Mucosa of descending colon (tissue), 3 donors: Measurements from ENCODE around the gene SH3BGR. TPM values are rescaled to one million over a fixed set of nuclear protein-coding genes. Genes with fewer than 3 reads are reported as not detected.
"Not testable (repeated sequence)": the region's sequence is repeated elsewhere in the genome, so short reads cannot be mapped to it uniquely, and the experiment has no call there.

Experiments
- ATAC-seq: fragments of 200-7000 bp; cut with Tn5 transposase; one replicate; pipeline ENCODE4 v1.9.1; 2020; ENCODE audit warnings: mild to moderate bottlenecking, moderate library complexity
- DNase-seq, 3 donors: peaks; one replicate each; pipeline ENCODE4 v3.0.0-alpha.2; 2020
- H3K36me3 ChIP-seq: fragments of 200-600 bp; one replicate; pipeline ENCODE4 v1.8.0; 2021; ENCODE audit warnings: low read depth, mild to moderate bottlenecking
- H3K4me1 ChIP-seq: fragments of 200-600 bp; one replicate; pipeline ENCODE4 v1.8.0; 2021; ENCODE audit warnings: low read depth, mild to moderate bottlenecking
- H3K4me3 ChIP-seq: fragments of 200-600 bp; one replicate; pipeline ENCODE4 v1.8.0; 2021; ENCODE audit warnings: mild to moderate bottlenecking
- H3K9me3 ChIP-seq: fragments of 200-600 bp; one replicate; pipeline ENCODE4 v1.8.0; 2021; ENCODE audit warnings: mild to moderate bottlenecking
- intact Hi-C, 2 donors: fragments of 100-400 bp; cut with DNase I in 1 of 2; cut with micrococcal nuclease in 1 of 2; formaldehyde crosslinking; loops; one replicate each; pipeline versions ENCODE4 v1.11.0 to v1.11.1; 2022; cut with DNase I, micrococcal nuclease
- long read RNA-seq, 2 donors: library from polyadenylated mRNA; unstranded; transcript quantifications; one replicate each; pipeline ENCODE4 v2.0.0, GENCODE V29; 2019 to 2021
- total RNA-seq, 3 donors: library from RNA; stranded (reverse); fragmentation: NEBNext Ultra II Directional in 2 of 3; extraction: Animal tissue kit (Norgen Biotek cat#: 25700) in 2 of 3; gene quantifications; one replicate each; pipeline versions ENCODE4 v1.2.1 to v1.2.4, GENCODE V29; 2021 to 2023
- TF ChIP-seq, protein P1 (sequence below): fragments of 200-600 bp; IDR thresholded peaks from one replicate; pipeline ENCODE4 v1.8.0; 2022; ENCODE audit warnings: antibody characterized with exemption, mild to moderate bottlenecking
- donor health status: DM: no; HTN: no; CAD: no; lungs with moderate emphysema.
- donor health status: DM: no; HTN: no; CAD: no.
- donor health status: DM: no; HTN: yes; CAD: no.

SH3BGR gene
- 10 to 100 TPM in 1 of 3 donors, 1 to 10 TPM in 2; 2.2 to 19.7 (median 5.0) TPM for total RNA-seq
- long read RNA-seq, donor 1, transcript SH3BGR-201 (7 exons, 1,251 nt) = major isoform, 11 of 17 reads
- long read RNA-seq, donor 1, partial matches to known transcripts = 1 of 17 reads
- long read RNA-seq, donor 1, other reads (novel, unspliced or antisense) = 1 of 17 reads
- long read RNA-seq, donor 2, partial matches to known transcripts = 0 of 2 reads
- long read RNA-seq, donor 2, other reads (novel, unspliced or antisense) = 1 of 2 reads

GRCh38 chr21:39451332-39452206 is at the start of gene SH3BGR:
TSS of gene SH3BGR (plus strand) at chr21:39451970. CDS start at chr21:39452097, 127 bp downstream.
- ATAC-seq (peak; percentile 62), DNase-seq (no peak)
- Histone ChIP-seq H3K36me3 (no peaks in the 10 kb centered on the region), H3K9me3 (no peaks in the 10 kb centered on the region), H3K4me1 (no peaks in the 10 kb centered on the region), H3K4me3 (no peak within 1 kb of the TSS)
- TF ChIP-seq, protein P1, sequence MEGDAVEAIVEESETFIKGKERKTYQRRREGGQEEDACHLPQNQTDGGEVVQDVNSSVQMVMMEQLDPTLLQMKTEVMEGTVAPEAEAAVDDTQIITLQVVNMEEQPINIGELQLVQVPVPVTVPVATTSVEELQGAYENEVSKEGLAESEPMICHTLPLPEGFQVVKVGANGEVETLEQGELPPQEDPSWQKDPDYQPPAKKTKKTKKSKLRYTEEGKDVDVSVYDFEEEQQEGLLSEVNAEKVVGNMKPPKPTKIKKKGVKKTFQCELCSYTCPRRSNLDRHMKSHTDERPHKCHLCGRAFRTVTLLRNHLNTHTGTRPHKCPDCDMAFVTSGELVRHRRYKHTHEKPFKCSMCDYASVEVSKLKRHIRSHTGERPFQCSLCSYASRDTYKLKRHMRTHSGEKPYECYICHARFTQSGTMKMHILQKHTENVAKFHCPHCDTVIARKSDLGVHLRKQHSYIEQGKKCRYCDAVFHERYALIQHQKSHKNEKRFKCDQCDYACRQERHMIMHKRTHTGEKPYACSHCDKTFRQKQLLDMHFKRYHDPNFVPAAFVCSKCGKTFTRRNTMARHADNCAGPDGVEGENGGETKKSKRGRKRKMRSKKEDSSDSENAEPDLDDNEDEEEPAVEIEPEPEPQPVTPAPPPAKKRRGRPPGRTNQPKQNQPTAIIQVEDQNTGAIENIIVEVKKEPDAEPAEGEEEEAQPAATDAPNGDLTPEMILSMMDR = no peak
- intact Hi-C loops = no loop called here

DNA sequence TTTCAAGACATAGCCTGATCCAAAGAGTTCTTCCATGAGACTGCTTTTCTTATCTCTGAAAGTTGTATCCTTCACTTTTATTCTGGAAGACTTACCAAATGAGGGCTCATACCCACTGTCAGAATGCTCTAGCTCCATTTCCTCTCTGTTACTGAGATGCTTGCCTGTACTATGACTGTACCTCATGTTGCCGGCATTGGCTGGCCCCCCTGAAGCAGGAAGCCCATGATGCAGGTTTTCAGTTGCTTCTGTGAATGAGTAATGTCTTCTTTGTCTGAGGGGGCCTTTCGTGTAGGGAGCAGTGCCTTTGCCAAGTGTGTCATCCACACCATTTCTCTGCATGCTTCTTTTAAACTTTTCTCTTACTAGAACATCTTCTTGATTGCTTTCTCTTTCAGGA is 45.7 kb upstream of the SH3BGR start:
- Histone ChIP-seq H3K4me3 (no peak overlapping the region), H3K36me3 (no peaks in the 10 kb centered on the region), H3K4me1 (no peaks in the 10 kb centered on the region), H3K9me3 (peaks cover 3% of the 10 kb centered on the region)
- intact Hi-C loops = no loop called here
- DNase-seq (no peak), ATAC-seq (no peak)
- TF ChIP-seq, protein P1 = no peak

DNA sequence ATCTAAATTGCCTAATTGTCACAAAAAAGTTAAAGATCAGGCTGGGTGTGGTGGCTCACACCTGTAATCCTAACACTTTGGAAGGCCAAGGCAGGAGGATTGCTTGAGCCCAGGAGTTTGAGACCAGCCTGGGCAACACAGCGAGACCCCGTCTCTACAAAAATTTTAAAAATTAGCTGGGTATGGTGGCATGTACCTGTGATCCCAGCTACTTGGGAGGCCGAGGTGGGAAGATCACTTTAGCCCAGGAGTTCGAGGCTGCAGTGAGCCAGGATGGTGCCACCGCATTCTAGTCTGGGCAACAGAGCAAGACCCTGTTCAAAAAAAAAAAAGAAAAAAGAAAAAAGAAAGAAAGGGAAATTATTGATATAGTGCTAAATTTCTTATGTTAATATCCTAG is 32.6 kb upstream of the SH3BGR start:
- H3K4me1 ChIP-seq, H3K9me3 ChIP-seq, ATAC-seq, intact Hi-C loops, H3K36me3 ChIP-seq, DNase-seq, H3K4me3 ChIP-seq: not testable (repeated sequence)

GRCh38 chr21:39422527-39423241 is 29.1 kb upstream of the SH3BGR start:
- TF ChIP-seq, protein P1 = no peak
- Histone ChIP-seq H3K4me3 (no peak overlapping the region), H3K4me1 (no peaks in the 10 kb centered on the region), H3K36me3 (no peaks in the 10 kb centered on the region), H3K9me3 (no peaks in the 10 kb centered on the region)
- ATAC-seq = no peak
- intact Hi-C loops = no loop called here
- DNase-seq = no peak

GRCh38 chr21:39429445-39429844 is 22.3 kb upstream of the SH3BGR start:
- ATAC-seq (no peak), DNase-seq (no peak)
- intact Hi-C loops = no loop called here
- H3K4me1 ChIP-seq = no peaks in the 10 kb centered on the region
- H3K4me3 ChIP-seq = no peak overlapping the region
- H3K9me3 ChIP-seq = no peaks in the 10 kb centered on the region
- no peaks in the 10 kb centered on the region for H3K36me3 ChIP-seq
- TF ChIP-seq, protein P1 = no peak

DNA sequence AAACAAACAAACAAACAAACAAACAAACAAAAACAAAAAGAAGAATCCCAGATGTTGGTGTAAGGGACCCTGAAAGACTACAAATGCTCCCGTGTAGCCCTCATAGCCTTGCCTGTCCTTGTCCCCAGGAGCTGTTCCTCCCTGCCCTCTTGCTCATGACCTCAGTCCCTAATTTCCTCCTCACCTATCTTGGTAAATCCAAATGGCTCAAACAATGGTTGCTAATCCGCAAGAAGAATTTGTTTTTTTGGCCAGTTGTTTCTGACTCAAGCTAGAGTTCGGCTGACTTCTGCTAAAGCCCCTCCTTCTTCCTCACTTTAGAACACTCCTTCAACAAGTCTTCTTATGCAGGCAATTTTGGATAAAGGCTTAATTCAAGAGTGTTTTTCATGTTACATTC is 21.8 kb upstream of the SH3BGR start:
- TF ChIP-seq, protein P1 = no peak
- intact Hi-C loops = no loop called here
- Histone ChIP-seq H3K36me3 (no peaks in the 10 kb centered on the region), H3K4me3 (no peak overlapping the region), H3K4me1 (no peaks in the 10 kb centered on the region), H3K9me3 (no peaks in the 10 kb centered on the region)
- ATAC-seq (no peak), DNase-seq (no peak)
